GM19328 (cell line): Measurements from ENCODE around the gene NFIB.

ENCODE experiments used
- ATAC-seq: cut with Tn5 transposase; IDR thresholded peaks from one replicate; pipeline ENCODE4 v1.9.1; 2021; ENCODE audit warnings: mild to moderate bottlenecking, moderate library complexity; ENCODE audit not compliant: unreplicated experiment

NFIB gene

DNA sequence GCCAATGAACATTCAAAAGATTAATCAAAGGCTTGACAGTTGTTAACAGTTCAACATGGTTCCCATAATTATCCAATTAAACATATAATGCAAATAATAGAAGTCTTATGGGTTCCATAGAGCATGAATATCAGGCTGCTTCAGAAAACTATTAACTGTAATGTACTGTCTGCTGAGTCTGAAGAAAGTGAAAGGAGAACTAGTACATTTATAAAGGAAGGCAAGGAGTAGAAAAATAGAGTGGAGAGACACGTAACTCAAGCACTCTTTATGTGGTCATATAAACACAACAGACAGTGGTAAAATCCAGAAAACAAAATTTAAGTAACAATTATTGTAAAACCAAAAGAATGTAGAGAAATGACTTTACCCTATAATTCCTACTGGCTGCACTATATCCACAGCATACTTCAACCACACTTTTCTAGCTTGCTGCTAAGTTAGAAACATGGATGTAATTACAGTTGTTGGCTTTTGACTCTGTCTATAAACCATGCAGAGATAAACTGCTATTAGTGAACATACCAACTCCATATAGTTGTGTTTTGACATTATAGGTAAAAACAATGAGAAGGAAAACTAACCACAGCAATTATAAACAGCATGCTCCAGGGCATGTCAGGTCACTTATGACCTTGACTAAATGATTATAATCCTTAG, 32.7 kb downstream of the NFIB start:
- no peak for ATAC-seq

DNA sequence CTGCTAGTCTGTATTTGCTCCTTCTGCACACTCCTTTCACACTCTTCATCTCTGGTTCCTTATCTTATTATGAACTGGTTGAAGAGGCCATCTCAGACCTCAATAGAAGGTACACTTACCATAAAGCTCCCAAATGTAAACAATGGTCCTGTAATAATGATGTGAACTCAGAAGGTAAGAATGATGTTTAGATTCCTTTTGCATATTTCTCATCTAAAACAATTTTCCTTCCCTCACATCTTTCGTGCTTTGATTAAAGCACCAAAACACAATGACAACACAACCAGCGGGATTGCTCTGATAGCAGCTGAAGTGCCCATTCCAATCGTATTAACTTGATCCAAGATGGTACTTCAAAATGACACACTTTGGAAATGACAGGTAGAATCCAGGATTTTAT, 34.3 kb downstream of the NFIB start:
- ATAC-seq, result no peak

DNA sequence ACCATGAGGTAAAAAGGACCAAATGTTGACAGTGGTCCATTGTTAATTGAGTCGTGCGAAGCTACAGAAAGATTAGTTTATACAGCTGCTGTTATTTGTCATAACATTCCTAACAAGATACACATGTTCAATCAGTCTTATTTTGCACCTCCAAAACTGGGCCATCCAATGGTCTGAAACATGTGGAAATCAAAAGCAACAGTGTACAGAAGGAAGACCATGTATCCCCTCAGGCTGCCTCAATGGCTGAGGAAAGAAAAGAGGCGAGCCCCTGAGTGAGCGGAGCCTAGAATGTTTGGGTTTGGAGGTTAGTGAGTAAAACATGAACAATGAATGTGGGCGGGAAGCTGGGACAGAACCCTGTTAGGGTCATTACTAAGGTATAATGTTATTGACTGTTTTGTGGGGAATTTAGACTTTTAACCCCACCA, 35.6 kb downstream of the NFIB start:
- ATAC-seq, result no peak

DNA sequence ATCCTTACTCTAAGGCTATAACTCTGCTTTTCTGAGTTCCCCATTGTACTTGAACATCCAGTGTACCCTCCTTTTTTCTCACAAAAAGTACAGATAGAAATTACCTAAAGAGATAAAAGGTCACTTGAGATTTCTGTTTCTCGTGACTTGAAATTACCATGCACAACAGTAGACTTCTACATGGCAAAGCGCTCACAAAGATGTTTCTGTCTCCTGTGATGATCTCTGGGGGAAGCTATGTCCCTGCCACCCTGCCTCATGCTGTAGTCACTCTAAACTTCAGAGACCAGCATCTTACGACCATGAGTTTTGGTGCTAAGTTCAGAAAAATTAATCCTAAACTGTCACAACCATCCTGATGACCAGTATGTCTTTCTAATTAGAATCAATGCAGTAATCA, 36.2 kb downstream of the NFIB start:
- no peak for ATAC-seq

DNA sequence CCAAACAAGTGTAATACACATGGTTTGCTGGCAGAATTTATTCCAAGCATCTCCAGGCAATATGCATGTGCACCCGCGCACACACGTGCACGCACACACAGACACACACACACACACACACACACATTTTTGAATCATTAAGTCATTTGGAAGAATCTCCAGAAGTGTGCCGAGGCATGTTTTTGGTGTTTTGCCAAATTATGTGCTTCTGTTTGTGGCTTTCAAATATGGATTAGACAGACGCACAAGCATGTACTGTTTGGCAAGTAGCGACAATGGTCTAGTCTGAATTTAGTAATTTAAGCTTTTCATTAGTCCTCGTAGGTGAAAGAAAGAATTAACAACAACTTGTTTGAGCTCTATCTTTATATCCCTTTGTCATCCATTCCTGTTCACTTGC, 36.7 kb downstream of the NFIB start:
- no peak for ATAC-seq

DNA sequence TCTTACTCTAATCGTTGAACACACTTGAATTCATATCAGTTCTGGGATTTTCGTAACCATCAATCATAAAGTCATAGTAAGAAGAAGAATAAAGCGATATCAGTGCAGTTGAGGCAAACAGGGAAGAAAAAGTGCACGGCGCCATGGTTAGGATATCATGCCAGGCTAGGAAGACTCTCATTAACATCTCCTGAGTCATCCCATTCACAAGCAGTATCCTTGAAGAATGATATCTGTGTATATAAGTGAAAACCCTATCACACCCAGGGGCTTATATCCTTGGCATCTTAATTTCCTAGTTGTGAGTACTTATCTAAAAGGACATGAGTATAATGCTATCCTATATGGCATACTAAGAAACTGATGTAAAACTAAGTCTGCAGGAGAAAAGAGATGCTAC, 38.6 kb downstream of the NFIB start:
- no peak for ATAC-seq

DNA sequence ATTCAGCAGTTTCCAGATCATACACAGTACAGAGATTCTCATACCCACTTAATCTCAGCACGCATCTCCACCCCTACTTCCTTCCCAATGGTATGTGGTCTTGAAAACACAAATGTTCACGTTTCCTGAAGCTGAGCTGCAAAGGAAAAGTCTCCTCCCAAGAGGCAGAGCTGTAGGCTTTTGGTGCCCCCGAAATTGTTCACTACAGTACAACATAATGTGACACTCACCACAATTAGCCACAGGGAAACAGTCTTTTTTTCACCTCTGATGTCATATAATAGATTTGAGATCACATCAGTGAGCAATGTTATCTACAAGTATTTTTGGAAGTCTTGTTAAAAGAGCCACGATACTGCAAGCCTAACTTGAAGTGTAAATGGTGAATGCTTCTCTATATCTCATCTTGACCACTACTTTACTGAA, 40.2 kb downstream of the NFIB start:
- no peak for ATAC-seq

DNA sequence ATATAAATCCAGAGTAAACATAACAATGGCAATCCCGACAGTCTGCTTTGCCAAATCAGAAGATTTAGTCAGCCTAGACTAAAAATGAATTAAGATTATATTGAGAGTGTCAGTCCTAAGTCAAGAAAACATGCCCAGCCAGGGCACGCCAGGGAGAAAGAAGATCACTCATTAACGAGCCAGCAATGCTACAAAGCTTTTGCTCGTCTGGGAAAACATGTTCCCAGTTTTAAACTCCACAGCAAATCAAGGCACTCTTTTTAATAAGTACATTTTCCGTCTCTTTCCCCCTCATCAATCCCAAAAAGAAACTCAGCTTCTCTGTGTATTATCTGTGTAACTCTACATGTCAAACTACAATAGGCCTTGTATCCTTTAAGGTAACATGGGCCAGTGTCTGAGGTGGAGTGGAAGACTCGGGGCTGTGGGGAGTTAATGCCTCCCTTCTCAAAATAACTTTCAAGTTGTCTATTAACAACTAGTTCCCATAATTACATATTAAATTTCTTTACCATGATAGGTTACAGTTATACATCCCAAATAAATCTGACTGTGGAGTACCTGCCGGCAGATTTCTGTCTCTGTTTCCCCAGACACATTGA, 40.9 kb downstream of the NFIB start:
- no peak for ATAC-seq

DNA sequence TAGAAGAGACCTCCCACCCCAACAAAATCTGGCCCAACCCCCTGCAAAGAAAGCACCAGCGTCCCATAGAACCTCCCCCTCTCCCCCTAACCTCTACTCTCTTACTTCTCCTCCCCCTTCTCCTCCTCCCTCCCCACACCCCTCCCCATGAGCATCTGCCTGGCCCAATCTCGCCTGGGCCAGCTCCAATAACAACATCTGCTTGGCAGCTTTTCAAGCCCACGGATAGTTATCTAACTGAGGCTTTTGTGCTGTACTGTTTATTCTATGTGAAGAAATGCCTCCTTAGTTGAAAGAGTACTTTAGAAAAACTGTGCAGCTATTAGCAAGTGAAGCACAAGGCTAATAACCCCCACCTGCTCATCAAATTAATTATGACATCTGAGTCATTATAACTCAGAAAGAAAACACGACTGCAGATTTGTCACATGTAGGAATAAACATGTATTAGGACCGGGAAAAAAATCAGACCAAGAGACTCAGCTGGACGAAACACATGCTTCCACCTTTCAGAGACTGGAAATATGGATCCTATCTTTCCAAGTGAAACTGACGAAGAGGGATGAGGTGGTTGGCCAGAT, 42.8 kb downstream of the NFIB start:
- ATAC-seq, result no peak

DNA sequence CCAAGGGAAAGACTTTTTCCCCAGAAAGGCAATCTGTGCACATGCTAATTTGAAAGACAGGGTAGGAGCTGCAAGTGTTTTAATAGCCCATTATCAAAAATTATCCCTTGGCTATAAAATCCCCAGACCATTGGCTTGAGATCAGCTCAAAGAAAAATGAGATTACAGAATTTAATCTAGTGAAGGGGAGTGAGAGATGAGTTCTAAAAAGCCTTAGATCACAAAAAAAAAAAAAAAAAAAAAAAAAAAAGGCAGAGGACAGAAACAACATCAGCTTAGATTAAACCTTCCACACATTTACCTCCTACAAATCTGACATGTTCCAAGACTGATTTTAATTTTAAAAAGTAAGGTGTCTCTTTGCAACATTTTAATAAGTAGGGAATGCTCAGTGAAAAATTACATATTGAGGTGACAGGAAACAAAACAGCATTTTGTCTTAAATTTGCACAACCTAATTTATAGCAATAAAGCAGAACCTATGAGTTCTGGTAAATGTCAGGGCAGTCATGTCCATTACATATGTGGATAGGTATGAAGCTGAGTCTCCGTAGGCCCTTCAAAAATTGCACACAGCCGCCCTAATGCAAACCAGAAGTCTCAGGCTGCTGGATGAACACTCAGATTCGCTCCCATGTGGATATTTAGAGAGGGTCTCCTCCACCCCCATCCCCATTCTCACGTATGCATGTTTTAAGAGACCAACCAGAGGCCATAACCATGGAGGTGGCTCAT, 43.4 kb downstream of the NFIB start:
- no peak for ATAC-seq

DNA sequence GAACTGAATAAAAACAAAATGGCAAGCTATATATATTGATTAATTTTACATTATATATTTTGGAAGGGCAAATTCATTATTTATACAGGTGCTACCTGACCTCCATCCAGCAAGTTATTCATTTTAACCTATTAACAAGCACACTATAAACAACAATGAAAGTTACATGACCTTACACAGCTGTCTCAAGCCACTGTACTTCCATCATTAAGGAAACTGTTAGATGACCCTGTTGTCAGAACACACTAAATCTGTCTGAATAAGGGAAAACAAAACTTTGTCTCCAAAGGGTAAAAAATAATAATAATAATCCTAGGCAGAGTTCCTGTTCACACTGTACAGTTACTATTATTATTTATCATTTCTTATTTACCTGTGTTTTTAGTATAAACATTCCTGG, 44.0 kb downstream of the NFIB start:
- ATAC-seq, result no peak

DNA sequence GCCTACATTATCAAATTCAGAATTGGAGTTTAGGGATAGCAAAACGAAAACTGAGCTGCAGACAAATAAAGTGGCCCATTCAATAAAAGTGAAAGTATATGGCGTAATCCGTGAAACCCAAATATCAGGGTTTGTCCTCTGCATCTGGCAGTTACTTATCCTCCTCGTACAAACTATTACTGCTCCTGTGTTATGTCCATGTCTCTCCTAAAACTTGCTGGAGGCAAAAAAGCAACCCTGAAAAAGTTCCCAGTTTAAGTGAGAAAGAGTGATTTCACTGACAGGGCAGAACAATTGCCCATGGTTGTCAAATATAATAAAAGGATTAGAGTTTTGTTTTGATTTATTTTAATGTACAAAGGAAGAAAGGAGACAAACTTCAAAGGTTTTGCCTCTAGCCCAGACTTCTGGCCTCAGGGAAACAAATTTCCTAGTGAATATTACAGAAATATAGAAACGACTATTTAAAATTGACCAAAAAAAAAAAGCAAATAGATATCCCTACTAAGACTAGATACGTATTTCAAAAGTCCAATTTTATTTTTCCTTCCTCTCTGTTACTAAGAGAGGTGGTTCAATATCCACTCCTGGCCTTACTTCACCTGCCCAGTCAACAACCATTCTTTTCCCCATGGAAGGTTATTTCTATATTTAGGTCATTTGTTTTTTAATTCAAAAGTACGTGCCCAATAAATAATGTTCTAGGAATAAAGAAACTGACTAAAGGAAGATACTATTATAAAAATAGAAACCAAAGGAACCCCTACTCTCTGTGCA, 50.0 kb downstream of the NFIB start:
- ATAC-seq, result no peak

DNA sequence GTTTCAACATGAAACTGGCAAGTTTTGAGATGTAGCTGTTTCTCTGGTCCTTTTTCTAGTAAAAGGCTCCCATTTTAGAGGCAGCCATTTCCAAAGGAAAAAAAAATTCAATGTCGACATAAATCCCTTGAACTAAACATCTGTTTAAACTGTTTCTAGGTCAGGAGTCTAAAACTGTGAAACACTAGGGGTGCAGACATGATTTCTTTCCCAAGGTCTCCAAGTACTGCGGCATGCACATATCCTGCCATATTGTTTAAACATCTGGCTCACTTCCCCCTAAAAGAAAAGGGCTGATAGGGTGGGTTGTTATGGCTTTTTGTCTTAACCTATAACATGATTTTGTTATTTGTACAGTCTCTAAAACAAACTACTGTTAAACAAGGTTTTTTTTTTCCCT, 51.1 kb downstream of the NFIB start:
- ATAC-seq, result no peak

DNA sequence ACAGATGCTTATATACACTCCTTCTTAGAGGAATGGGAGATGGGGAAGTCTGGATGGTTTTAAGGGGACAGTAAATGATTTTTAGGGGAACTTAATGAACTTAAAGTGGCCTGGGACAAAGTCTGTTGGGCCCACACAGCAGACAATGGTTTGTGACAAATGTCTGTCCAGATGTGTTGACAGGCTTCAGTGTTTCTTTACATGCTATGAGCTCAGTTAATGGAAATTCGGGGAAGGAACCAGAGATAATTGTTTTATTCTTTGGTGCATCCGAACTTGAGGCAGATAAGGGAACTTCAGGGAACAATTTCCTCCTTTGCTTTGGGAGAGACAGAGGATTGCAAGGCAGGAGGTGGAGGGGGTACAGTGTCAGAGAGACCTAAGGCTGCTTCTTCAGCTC, 52.3 kb downstream of the NFIB start:
- no peak for ATAC-seq

DNA sequence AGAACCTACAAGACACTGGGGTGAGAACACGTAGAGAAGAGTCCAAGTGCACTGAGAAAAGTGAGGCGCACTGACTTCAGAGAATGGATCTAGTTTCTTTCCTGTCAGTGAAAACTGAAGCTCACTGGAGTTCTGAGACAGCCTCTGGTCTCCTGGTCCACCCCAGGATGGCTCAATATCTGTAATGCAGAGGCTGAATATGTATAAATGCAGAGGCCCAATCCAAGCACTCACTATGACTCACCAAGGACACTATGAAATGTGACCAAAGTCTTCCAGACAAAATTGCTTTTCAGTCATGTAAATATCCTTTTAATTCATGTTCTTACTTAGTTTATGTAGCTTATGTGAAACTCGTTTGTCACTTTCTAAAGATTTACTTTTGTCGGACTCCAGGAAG, 53.8 kb downstream of the NFIB start:
- ATAC-seq, result no peak

DNA sequence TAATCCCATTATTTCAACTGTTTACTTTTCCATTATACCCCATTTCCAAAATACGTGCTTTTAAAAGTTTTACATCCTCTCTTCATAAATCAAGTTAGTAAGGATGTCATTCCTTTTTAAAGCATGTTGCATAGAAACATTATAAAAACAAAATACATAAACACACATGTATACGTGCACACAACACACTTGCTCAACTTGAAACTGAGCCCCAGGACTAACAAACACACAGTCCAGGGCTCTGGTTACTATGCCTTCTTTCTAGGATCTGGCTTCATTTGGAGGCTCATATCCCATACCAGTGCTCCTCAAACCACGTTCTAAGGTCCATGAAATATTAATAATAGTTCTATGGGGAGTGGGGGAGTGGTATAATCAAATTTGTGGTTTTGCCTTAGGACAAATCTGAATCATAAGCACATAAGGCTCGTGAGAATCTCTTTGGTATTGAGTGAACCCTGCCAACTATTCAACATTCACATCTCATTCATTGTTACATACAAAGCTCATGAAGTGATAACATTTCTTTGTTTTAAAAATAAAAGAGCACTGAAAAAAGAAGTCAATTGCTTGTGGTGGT, 55.2 kb downstream of the NFIB start:
- no peak for ATAC-seq

DNA sequence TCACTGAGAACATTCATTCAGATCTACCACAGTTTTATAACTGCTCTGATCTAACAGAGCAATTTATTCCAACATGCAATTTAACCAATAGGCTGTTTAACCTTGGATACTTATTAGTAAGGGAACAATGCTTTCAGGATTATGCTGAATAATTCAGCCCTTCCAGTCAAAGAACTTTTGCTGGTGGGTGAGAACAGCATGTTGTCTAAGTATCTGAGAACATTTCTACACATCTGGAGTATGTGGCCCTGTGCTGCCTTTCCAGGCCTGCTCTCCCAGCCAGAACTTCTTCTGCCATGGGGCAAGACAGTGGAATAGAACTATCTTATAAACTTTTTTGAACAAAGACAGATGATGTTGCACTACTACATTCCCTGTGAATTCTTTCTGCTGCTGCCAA, 55.8 kb downstream of the NFIB start:
- no peak for ATAC-seq

DNA sequence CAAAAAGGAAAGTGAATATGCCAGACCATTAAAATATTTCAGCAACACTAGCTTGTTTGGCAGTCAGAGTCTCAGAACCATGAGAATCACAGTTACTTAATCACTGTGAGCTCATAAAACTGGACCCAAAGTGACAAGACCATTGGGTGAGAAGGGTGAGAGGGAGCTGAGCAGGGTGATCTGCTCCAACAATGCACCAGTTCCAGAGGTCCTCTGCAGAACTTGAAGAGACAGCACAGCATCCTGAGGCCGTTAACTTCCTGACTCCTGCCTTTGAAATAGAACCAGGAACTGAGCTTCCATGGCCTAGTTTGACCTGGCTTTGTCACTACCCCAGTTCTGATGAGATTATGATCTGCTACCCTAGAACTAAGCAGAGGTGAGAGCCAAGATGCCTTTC, 57.4 kb downstream of the NFIB start:
- ATAC-seq, result no peak

DNA sequence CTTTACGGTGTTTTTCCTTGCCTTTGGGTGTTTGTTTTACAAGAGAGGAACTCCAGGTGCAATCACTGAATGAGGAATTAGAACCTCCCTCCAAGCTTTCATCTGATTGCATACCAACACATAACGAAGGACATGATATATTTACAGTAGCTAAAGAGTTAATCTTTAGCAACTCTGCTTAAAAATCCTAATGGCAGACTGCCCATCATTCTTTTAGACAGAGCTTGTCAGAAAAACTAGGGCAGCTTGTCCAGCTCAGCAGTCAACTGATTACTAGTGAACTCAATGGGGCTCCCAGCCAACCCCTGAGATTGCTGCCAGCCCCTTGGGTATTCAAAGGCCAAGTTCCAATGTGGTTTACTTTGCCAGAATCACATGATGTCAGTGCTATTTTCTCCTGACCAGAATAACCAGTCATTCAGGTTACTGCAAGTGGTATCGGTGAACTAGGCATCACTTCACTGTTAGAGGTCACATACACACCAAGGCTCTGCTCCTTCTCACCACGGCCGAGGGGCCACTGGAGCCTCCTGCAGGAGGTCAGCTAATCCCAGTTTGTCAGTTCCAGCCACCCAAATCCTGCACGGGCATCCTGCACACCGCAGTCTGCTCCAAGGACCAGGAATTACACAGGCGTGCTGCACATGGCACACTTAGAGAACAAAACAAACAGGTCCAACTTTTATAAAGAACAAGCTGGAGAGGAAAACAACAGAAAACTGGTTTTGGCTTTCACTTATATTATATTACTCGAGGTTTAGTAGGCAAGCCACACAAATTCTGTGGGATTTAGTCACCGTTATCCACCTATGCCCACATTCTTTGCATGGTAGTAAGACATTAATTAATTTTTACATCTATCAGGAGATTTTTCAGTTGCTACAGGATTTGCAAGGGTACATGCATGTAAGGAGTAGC, 62.5 kb downstream of the NFIB start:
- no peak for ATAC-seq

DNA sequence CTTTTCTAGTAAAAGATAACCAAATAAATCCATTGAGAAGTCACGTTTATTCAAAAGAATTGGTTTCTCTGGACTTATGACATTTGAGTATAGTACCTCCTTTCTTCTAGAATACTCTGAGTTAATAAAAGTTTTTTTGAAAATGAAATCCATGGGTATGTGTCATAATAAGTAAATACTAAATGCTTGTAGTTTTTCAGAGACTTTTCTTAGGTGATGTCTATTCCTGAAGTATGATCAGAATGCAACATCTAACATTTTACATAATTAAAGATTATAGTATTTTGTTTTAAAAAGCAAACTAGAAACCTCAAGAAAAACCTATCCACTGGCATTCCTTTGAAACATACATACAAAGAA, 63.2 kb downstream of the NFIB start:
- ATAC-seq, result no peak
